K562 (cell line): ENCODE results near the gene NOX1. TPM values are rescaled to one million over a fixed set of nuclear protein-coding genes. Genes with fewer than 3 reads are reported as not detected.

ENCODE experiments used
- ATAC-seq: fragments of 200-7000 bp; cut with Tn5 transposase; 3 replicates; pipeline ENCODE4 v1.9.1; 2020; ENCODE audit warnings: moderate library complexity
- BruUV-seq: library from RNA; stranded (reverse); fragments of 400-500 nt; replicated peaks from 2 replicates; lab custom pipeline; 2021; lab: Mats Ljungman, UMichigan
- CTCF ChIA-PET: fragments of 300-600 bp; formaldehyde crosslinking; extraction: SDS; loops from one replicate; lab custom pipeline; 2021; ENCODE audit warnings: low intra/inter-chr PET ratio; lab: Yijun Ruan, JAX
- POLR2A ChIA-PET: fragments of 300-600, 350-650 bp; sonication (Branson Sonifier 250); formaldehyde crosslinking; extraction: SDS; loops from one replicate; lab custom pipeline; 2021; ENCODE audit warnings: antibody characterized with exemption, inconsistent platforms; lab: Yijun Ruan, JAX
- DNase-seq, 4 experiments: peaks; one replicate each; pipeline versions ENCODE4 v3.0.0 to v3.0.0-alpha.2; 2011 to 2018; ENCODE audit warnings: low spot score in 3 of 4, mixed read lengths in 3 of 4; ENCODE audit errors: extremely low read depth in 1 of 4
- FAIRE-seq: peaks from 2 replicates; lab custom pipeline; 2011; peaks lifted over from hg19 to GRCh38; lab: Jason Lieb, UNC
- H2AFZ ChIP-seq: 2 replicates; pipeline ENCODE4 v1.6.0; 2011; ENCODE audit warnings: low read depth, low read length, control low read depth, inconsistent platforms
- H3K27ac ChIP-seq: fragments of 200-600 bp; 3 replicates; pipeline ENCODE4 v1.8.0; 2011; ENCODE audit warnings: low read depth, mild to moderate bottlenecking, control low read depth, inconsistent platforms, low read length, moderate library complexity, mixed read lengths; ENCODE audit errors: extremely low read depth
- H3K27me3 ChIP-seq, 2 experiments: fragments of 300-600 bp in 1 of 2; 2 replicates in 1 of 2; 3 replicates in 1 of 2; pipeline versions ENCODE4 v1.6.0 to v1.8.0; 2011; ENCODE audit warnings: inconsistent platforms in 2 of 2, low read length in 2 of 2, mild to moderate bottlenecking in 1 of 2, mixed read lengths in 1 of 2, moderate library complexity in 1 of 2; ENCODE audit not compliant: control insufficient read depth in 2 of 2, insufficient read depth in 2 of 2
- H3K36me3 ChIP-seq: fragments of 300-600 bp; 3 replicates; pipeline ENCODE4 v1.8.0; 2011; ENCODE audit warnings: mild to moderate bottlenecking, low read length, inconsistent platforms; ENCODE audit not compliant: control insufficient read depth, insufficient read depth
- H3K4me1 ChIP-seq, 2 experiments: fragments of 200-600 bp in 1 of 2; replicated peaks in 1 of 2; 2 replicates in 1 of 2; 3 replicates in 1 of 2; pipeline versions ENCODE4 v1.5.1 to v1.8.0; 2011; ENCODE audit warnings: inconsistent platforms in 2 of 2, low read length in 2 of 2, mild to moderate bottlenecking in 1 of 2, mixed read lengths in 1 of 2, moderate library complexity in 1 of 2; ENCODE audit not compliant: control insufficient read depth in 2 of 2, insufficient read depth in 2 of 2
- H3K4me2 ChIP-seq: 2 replicates; pipeline ENCODE4 v1.6.1; 2011; ENCODE audit warnings: low read length, control low read depth, inconsistent platforms, mixed read lengths; ENCODE audit not compliant: insufficient read depth
- H3K4me3 ChIP-seq: fragments of 200-600 bp; sonication (generic), shearing (Covaris generic); 2 replicates; pipeline ENCODE4 v1.5.1; 2016; ENCODE audit warnings: control low read depth, inconsistent platforms
- H3K79me2 ChIP-seq: fragments of 200-600 bp; 3 replicates; pipeline ENCODE4 v1.8.0; 2011; ENCODE audit warnings: low read length, inconsistent platforms; ENCODE audit not compliant: control insufficient read depth, insufficient read depth
- H3K9ac ChIP-seq, 2 experiments: 2 replicates each; pipeline versions ENCODE4 v1.6.0 to v1.6.1; 2011; ENCODE audit warnings: low read depth in 2 of 2, low read length in 2 of 2, control low read depth in 1 of 2, inconsistent platforms in 1 of 2, mild to moderate bottlenecking in 1 of 2, mixed read lengths in 1 of 2; ENCODE audit not compliant: insufficient read depth in 1 of 2
- H3K9me1 ChIP-seq: one replicate; pipeline ENCODE4 v1.6.0; 2011; ENCODE audit warnings: inconsistent platforms, mild to moderate bottlenecking, low read length, moderate library complexity; ENCODE audit not compliant: control insufficient read depth, insufficient read depth
- H3K9me3 ChIP-seq: replicated peaks from 2 replicates; pipeline ENCODE4 v1.5.1; 2011; ENCODE audit warnings: low read depth, low read length, inconsistent platforms; ENCODE audit not compliant: control insufficient read depth, insufficient read depth
- H4K20me1 ChIP-seq: replicated peaks from 2 replicates; pipeline ENCODE4 v1.6.1; 2011; ENCODE audit warnings: low read length, inconsistent platforms, mixed read lengths; ENCODE audit not compliant: control insufficient read depth, insufficient read depth
- CAMTA2 ChIP-seq: fragments of 250-450 bp; sonication (Bioruptor Pico); conservative IDR thresholded peaks from 2 replicates; pipeline ENCODE4 v1.5.1; 2022
- KDM5B ChIP-seq: fragments of 200-600 bp; sonication (generic); IDR thresholded peaks from 2 replicates; pipeline ENCODE4 v1.6.1; 2012; ENCODE audit warnings: low read depth, mild to moderate bottlenecking, moderate library complexity, low read length, control low read depth, inconsistent platforms; ENCODE audit not compliant: insufficient replicate concordance
- MAFF ChIP-seq: IDR thresholded peaks from 2 replicates; pipeline ENCODE4 v1.6.1; 2012; ENCODE audit warnings: low read length, improper control_type of control experiment
- RBBP5 ChIP-seq: fragments of 200-600 bp; sonication (generic); IDR thresholded peaks from 2 replicates; pipeline ENCODE4 v1.6.1; 2012; ENCODE audit warnings: borderline replicate concordance, mild to moderate bottlenecking, low read length, control low read depth, inconsistent platforms; ENCODE audit not compliant: insufficient read depth, poor library complexity, severe bottlenecking
- SP2 ChIP-seq: IDR thresholded peaks from 2 replicates; pipeline ENCODE4 v1.6.1; 2011; ENCODE audit warnings: mild to moderate bottlenecking, low read depth, low read length, moderate library complexity; ENCODE audit not compliant: poor library complexity, severe bottlenecking; ENCODE audit errors: extremely low read depth
- ZKSCAN8 ChIP-seq: fragments of 200-800 bp; sonication (Bioruptor generic); IDR thresholded peaks from 2 replicates; pipeline ENCODE4 v1.6.1; 2016; ENCODE audit warnings: missing genetic modification characterization, missing compliant biosample characterization
- WGBS: fragments of 100-300 bp; shearing (Covaris generic); methylation state at CpG from one replicate; pipeline ENCODE4 v1.1.6; 2016; ENCODE audit warnings: low coverage, mixed read lengths; ENCODE audit not compliant: insufficient coverage; ENCODE audit errors: missing lambda C conversion rate; 5-methylcytosine and 5-hydroxymethylcytosine counted together
- in situ Hi-C: fragments of 300-500 bp; cut with MboI; formaldehyde crosslinking; loops from 4 replicates; pipeline ENCODE4 v1.15.0; 2018; ENCODE audit warnings: inconsistent platforms, mixed read lengths
- intact Hi-C: fragments of 100-400 bp; cut with micrococcal nuclease; formaldehyde crosslinking; loops from 2 replicates; pipeline ENCODE4 v1.14.2; 2022
- polyA plus RNA-seq, 8 experiments: library from polyadenylated mRNA; depleted of rRNA in 4 of 8; stranded (reverse) in 5 of 8; unstranded in 3 of 8; fragments of >200 nt; fragmentation: Nextera tagmentation in 2 of 8; fragmentation: Illumina TruSeq in 1 of 8; extraction: Ambion mirVana in 2 of 8; extraction: Trizol in 1 of 8; gene quantifications; 2 replicates each; pipeline versions ENCODE4 v1.2.1 to v1.2.3, GENCODE V29; 2011 to 2014; ENCODE audit warnings: inconsistent platforms in 1 of 8, missing spikeins in 1 of 8
- total RNA-seq, 7 experiments: library from RNA; depleted of rRNA in 6 of 7; stranded (reverse); fragments of >200 nt in 6 of 7; fragmentation: Illumina TruSeq in 2 of 7; extraction: Trizol in 2 of 7; gene quantifications; 2 replicates each; pipeline versions ENCODE4 v1.2.1 to v1.2.3, GENCODE V29; 2011 to 2021; ENCODE audit warnings: low replicate concordance in 1 of 7
- TF ChIP-seq, protein P1 (sequence below): fragments of 450-650 bp; IDR thresholded peaks from 2 replicates; pipeline ENCODE4 v1.7.1; 2018; ENCODE audit warnings: mild to moderate bottlenecking, low read depth; ENCODE audit not compliant: partially characterized antibody
- TF ChIP-seq, protein P2 (sequence below): fragments of 250-450 bp; sonication (Bioruptor Pico); IDR thresholded peaks from 2 replicates; pipeline ENCODE4 v1.6.1; 2021; ENCODE audit warnings: mild to moderate bottlenecking

NOX1 gene
- total and polyA plus RNA-seq, 9 of the 15 experiments (the other 6 are each of a cell fraction or from before 2014, with no cell fraction given): 0.01 TPM; not detected in 8

DNA sequence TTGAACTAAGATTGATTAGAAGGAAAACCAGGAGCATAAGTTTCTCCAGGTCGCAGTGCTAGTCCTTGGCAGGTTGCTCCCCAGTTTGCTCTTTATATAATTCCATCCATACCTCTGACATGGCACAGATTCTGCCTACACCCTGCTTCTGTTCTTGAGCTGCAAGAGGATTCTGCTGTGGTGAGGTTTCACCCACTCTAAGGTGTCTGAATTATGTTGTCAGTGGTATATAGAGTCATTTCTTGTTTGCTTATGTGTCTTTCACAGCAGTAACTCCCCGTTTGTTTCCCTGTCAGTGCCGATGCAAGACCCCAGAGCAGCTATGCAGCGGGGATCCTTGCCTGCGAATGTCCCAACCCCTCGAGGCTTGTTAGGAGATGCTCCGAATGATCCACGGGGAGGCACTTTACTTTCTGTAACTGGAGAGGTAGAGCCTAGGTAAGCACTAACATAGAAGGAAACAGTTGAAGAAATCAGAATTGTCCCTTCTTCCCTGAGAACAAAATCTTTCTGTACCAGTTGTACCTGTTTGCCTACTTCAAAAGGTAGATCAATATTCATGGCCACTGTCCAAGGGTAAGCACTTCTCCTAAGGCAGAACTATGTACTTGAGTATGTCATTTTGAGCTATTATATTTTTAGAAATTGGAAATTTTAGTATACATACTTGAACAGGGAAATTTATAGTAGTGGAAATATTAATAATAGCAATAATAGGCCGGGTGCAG is 42.8 kb downstream of the NOX1 start (continued):
- TF ChIP-seq, protein P1, sequence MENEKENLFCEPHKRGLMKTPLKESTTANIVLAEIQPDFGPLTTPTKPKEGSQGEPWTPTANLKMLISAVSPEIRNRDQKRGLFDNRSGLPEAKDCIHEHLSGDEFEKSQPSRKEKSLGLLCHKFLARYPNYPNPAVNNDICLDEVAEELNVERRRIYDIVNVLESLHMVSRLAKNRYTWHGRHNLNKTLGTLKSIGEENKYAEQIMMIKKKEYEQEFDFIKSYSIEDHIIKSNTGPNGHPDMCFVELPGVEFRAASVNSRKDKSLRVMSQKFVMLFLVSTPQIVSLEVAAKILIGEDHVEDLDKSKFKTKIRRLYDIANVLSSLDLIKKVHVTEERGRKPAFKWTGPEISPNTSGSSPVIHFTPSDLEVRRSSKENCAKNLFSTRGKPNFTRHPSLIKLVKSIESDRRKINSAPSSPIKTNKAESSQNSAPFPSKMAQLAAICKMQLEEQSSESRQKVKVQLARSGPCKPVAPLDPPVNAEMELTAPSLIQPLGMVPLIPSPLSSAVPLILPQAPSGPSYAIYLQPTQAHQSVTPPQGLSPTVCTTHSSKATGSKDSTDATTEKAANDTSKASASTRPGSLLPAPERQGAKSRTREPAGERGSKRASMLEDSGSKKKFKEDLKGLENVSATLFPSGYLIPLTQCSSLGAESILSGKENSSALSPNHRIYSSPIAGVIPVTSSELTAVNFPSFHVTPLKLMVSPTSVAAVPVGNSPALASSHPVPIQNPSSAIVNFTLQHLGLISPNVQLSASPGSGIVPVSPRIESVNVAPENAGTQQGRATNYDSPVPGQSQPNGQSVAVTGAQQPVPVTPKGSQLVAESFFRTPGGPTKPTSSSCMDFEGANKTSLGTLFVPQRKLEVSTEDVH: no peak
- TF ChIP-seq CAMTA2 (CRISPR knock-in tag): no peak
- no peak for TF ChIP-seq MAFF
- TF ChIP-seq, protein P2, sequence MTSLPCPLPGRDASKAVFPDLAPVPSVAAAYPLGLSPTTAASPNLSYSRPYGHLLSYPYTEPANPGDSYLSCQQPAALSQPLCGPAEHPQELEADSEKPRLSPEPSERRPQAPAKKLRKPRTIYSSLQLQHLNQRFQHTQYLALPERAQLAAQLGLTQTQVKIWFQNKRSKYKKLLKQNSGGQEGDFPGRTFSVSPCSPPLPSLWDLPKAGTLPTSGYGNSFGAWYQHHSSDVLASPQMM (CRISPR knock-in tag): no peak

DNA sequence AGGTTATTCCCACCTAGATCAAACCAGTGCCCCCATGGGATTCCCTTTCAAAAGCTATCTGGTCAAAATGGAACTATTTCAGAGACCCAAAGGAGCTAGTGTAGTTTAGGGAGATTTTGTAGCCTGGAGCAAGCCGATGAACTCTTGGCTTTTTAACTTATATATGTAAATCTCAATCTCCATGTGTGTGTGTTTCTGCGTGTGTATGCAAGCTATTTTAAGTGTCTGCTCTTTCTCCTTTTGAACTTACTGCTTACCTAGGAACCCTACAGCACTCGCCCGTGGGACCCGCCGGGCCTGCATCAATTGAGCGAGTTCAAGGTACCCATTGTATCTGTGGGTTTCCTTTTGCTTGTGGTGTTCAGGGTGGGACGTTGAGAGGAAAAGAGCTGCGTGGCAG is 43.6 kb downstream of the NOX1 start:
- no peaks in the 10 kb centered on the region for H3K27me3 ChIP-seq
- no TSS peak for BruUV-seq
- FAIRE-seq (no peak), DNase-seq (no peak), ATAC-seq (no peak)
- H4K20me1 ChIP-seq: no peaks in the 10 kb centered on the region
- H3K79me2 ChIP-seq: no peaks in the 10 kb centered on the region
- no peak overlapping the region for H2AFZ ChIP-seq
- TF ChIP-seq RBBP5 (no peak), SP2 (no peak), ZKSCAN8 (CRISPR knock-in tag) (no peak), KDM5B (no peak)
- CTCF ChIA-PET: no interaction called here
- no peaks in the 10 kb centered on the region for H3K9me3 ChIP-seq
- POLR2A ChIA-PET: interaction anchor here (0.8 to 0.9 kb wide), 2 partner anchors 10 to 12 kb away, joined by 3 to 4 read pairs; partner anchors contain the start of gene CSTF2
- H3K9me1 ChIP-seq: no peaks in the 10 kb centered on the region
- intact Hi-C loops (no loop called here), in situ Hi-C loops (no loop called here)
- WGBS: 84% methylated on average over 4 of the region's 9 CpGs
- no peak overlapping the region for H3K4me2 ChIP-seq
- H3K4me1 ChIP-seq: no peaks in the 10 kb centered on the region
- no peak overlapping the region for H3K27ac ChIP-seq
- no peak overlapping the region for H3K9ac ChIP-seq
- H3K4me3 ChIP-seq: no peak overlapping the region
- H3K36me3 ChIP-seq: peaks cover 86% of the 10 kb centered on the region
